Motor neuron (in vitro differentiated cells): ENCODE measurements around the gene CPA4. TPM values are rescaled to one million over a fixed set of nuclear protein-coding genes. Genes with fewer than 3 reads are reported as not detected.

Experiments
- ATAC-seq, 8 experiments: fragments of 200-7000 bp; cut with Tn5 transposase; replicated peaks in 6 of 8; 2 replicates each; pipeline ENCODE4 v1.8.0; 2021; ENCODE audit warnings: mild to moderate bottlenecking in 8 of 8, moderate library complexity in 8 of 8
- H3K27ac ChIP-seq, 2 donors: fragments of 250-450 bp; sonication (Bioruptor Pico); 2 replicates each; pipeline ENCODE4 v1.9.0; 2021; ENCODE audit warnings: antibody characterized with exemption in 2 of 2, mild to moderate bottlenecking in 2 of 2, moderate library complexity in 1 of 2
- H3K4me1 ChIP-seq, 2 donors: fragments of 250-450 bp; sonication (Bioruptor Pico); replicated peaks in 1 of 2; 2 replicates each; pipeline ENCODE4 v1.6.1; 2021; ENCODE audit warnings: antibody characterized with exemption in 2 of 2, mild to moderate bottlenecking in 2 of 2, moderate library complexity in 1 of 2
- H3K4me3 ChIP-seq, 5 donors: fragments of 250-450 bp; sonication (Bioruptor Pico); 2 replicates each; pipeline ENCODE4 v1.9.0; 2021; ENCODE audit warnings: antibody characterized with exemption in 5 of 5, mild to moderate bottlenecking in 5 of 5, moderate library complexity in 4 of 5
- WGBS, 10 experiments: fragments of 450-650 bp; shearing (Covaris generic); methylation state at CpG; one replicate each; pipeline ENCODE4 v1.0.0; 2022; 5-methylcytosine and 5-hydroxymethylcytosine counted together
- in situ Hi-C, 9 experiments: fragments of 400-800 bp; cut with MboI; loops; one replicate each; pipeline ENCODE4 v1.15.0; 2021; ENCODE audit warnings: low sequenced_read_pairs in 9 of 9, low pct_unique_long_range_greater_than_20kb in 2 of 9; ENCODE audit not compliant: unreplicated experiment in 9 of 9
- total RNA-seq, 8 experiments: library from RNA; unstranded; fragments of 300-600 nt; gene quantifications; 2 replicates each; pipeline versions ENCODE4 v1.2.3 to v1.2.4, GENCODE V29; 2022

The CPA4 gene
- total RNA-seq, 8 experiments from 2014 or later: 0.05 to 538 (median 5.4) TPM

DNA sequence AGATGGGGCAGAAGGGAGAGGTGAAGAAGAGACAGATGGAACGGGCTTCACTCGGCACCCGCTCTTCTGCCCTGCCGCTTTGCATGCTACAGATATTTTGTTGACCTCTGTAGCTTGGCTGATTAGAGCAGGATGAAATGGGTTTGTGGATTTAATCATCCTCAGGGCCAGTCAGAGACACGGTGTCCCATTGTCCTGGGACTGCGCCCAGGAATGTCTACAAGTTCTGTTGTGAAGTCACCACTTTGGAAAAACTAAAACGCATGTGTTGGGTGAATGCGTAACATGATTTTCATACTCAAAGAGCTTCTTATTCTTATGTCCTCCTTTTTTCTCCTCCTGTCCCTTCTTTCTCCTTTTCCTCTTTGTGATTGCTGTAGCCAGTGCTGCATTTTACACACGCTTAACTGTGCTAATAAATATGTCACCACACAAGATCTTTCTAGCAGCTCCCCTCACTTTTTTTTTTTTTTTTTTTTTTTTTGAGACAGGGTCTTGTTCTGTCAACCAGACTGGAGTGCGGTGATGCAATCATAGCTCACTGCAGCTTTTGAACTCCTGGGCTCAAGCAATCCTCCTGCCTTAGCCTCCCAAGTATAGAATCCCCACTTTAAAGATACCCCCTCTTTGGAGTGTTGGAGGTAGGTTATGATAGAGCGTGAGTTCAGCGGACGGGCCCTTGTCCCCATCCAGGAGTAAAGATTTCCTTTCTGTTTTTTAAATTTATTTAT lies 3.4 kb downstream of the CPA4 start:
- ATAC-seq: peak in 1 of 8 experiments; percentile 6
- Histone ChIP-seq H3K27ac (no peak overlapping the region), H3K4me1 (peaks cover 21 to 33% of the 10 kb centered on the region in 2 donors), H3K4me3 (no peak overlapping the region)
- in situ Hi-C loops: loop anchor here in 1 of 9 experiments (25.0 kb wide), 1 partner anchor 191 kb away; the partner anchor contains the start of gene MEST
- 37 to 100% (median 92%) methylated on average over 3 to 12 of the region's 13 CpGs for WGBS, 10 experiments

DNA sequence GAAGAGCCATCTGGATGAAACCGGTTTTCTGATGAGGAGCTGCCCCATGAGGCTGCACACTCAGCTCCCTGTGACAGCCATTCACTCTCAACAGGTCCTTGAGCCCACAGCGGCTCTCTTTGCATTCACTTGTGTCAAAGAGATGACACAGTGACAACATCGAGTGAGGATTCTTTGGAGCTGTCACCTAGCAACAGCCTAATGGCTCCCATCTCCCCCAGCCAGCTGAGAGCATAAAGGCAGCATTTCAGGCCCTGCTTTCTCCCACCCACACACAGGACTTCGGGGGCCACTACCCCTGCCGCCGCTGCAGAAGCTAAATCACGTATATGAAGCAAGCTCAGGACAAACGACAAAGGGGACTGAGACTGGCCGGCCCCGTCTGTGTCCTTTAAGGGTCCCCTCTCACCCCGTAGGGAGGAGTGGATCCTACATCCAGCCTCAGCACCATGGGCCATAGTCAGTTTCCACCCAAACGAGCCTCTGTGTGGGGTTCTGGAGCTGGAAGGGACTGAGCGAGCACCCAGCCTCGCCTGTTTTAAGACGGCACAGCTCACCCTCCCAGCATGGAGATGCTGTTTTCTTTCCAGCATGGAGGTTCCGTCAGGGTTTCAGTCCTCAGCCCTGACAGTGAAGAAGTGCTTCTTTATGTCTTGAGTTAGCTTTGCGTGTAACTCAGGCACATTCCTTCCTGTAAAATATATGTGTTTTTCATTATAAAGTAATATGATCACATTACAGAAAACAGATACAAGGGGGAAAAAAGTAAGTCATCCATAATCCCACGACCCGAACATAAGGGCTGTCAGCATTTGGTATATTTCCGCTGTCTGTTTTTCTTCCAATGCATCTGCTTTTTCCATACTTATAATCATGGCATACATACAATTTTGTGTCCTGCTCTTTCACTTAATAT lies 4.9 kb downstream of the CPA4 start:
- 27 to 100% (median 80%) methylated on average over 1 to 10 of the region's 20 CpGs for WGBS, 10 experiments
- Histone ChIP-seq H3K4me3 (no peak overlapping the region), H3K4me1 (peaks cover 21 to 33% of the 10 kb centered on the region in 2 donors), H3K27ac (peak overlapping the region; percentile 62 to 86)
- in situ Hi-C loops: loop anchor here in 1 of 9 experiments (25.0 kb wide), 1 partner anchor 189 kb away; the partner anchor contains the start of gene MEST
- ATAC-seq: peak in 5 of 8 experiments; percentile 91 to 96 (median 93)

DNA sequence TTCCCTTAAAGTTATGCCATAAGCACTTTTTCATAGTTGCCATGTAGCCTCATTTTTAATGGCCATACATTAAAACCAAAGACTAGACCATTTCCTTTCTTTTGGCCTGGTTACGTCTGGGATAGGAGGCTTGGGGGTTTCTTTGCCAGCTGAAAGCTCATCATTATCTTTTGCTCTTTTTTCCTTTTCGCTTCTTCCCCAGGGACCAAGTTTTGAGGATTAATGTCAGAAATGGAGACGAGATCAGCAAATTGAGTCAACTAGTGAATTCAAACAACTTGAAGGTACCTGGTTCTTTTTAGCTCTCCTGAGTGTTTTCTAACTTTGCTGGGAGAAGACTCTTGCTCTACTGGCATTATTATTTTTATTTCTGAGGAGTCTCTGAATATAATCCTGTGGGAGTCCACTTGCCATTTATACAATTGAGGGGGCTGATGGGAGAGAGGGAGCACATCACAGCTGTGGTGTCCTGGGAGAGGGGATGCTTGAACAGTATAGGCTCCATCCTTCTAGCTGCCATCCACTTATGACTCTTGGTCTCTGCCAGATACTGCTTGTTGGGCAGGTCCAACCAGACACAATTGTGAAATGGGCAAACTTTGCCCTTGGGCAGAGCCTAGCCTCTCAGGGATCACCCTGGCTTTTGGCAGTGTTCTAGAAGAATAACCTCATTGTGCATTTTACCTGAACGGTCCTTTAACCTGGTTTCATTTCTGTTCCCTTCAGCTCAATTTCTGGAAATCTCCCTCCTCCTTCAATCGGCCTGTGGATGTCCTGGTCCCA lies 5.8 kb downstream of the CPA4 start:
- WGBS, 10 experiments: 68 to 100% (median 95%) methylated on average over 1 to 5 of the region's 5 CpGs
- Histone ChIP-seq H3K27ac (peak overlapping the region in 1 of 2 donors; percentile 86), H3K4me1 (peaks cover 21 to 33% of the 10 kb centered on the region in 2 donors), H3K4me3 (no peak overlapping the region)
- ATAC-seq: no peak
- in situ Hi-C loops: loop anchor here in 1 of 9 experiments (25.0 kb wide), 1 partner anchor 189 kb away; the partner anchor contains the start of gene MEST

DNA sequence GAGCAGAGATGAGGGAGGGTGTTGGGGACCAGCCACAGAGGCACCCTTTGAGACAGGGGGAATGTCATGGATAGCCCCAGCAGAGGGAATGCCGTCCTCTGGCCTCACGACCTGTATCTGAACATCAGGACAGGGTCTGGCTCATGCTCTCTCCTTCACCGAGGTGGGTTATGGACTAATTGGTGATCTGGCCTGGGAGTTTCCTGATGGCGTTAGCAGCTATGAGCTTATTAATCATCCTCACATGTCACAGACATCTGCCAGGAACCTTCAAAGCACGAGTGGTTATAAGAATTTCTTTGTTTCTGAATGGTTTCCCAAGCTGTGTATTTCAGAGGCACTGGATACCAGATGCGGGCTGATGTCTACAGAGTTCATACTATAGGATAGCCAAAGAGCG lies 6.9 kb downstream of the CPA4 start:
- 38 to 87% (median 61%) methylated on average over 1 to 6 of the region's 7 CpGs; no CpG with 5 or more reads in 3 of the 10 experiments for WGBS, 10 experiments
- peak in 3 of 8 experiments; percentile 3 to 33 (median 20) for ATAC-seq
- Histone ChIP-seq H3K27ac (peak overlapping the region in 1 of 2 donors; percentile 8), H3K4me1 (peaks cover 23 to 35% of the 10 kb centered on the region in 2 donors), H3K4me3 (no peak overlapping the region)
- in situ Hi-C loops: loop anchor here in 1 of 9 experiments (25.0 kb wide), 1 partner anchor 187 kb away; the partner anchor contains the start of gene MEST

DNA sequence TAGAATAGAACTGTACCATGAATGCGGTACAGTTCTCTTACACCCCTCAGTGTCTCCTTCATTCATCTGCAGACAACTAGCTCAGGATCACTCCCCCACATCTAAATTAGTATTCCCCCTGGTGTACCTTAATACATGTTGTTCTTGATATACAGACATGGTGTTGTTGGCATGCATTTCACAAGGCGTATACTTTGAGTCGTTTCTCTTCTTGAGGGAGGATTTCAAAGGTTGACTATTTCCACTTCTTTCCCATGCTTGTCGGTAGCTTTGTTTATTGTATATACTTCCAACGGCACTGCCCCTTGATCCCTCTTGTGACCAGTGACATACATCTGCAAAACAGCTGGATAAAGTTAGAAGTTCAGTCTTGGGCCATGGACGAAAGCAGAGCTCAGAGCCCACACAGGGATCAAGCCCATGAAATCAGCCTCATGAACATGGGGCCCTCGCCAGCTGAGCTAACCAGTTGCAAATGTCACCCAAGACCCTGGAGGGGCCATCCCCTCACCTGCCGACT lies 8.6 kb downstream of the CPA4 start:
- WGBS, 10 experiments: 46 to 100% (median 96%) methylated on average over 1 to 8 of the region's 8 CpGs; no CpG with 5 or more reads in 3 of the 10 experiments
- H3K4me3 ChIP-seq: no peak overlapping the region
- in situ Hi-C loops: no loop called here
- no peak overlapping the region for H3K27ac ChIP-seq
- peaks cover 31% of the 10 kb centered on the region in 2 donors for H3K4me1 ChIP-seq
- no peak for ATAC-seq

DNA sequence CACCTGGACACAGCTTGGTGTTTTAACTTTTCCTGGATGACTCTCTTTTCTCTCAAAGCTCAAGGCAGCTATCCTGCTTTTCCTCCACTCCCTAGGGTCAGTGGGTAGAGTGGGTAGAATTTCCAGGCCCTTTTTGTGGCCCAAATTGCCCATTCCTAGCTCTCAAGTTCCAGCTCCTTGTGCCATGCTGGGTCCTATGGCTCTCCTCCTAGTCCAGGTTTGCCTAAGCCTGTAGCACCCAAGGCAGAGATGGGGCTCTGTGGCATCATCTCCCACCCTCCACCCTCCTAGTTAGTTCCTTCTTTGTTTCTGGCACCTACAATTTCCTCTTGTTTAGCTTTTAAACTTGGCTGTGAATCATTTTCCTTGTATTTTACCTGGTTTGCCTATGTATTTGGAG lies 9.7 kb downstream of the CPA4 start:
- in situ Hi-C loops: no loop called here
- H3K27ac ChIP-seq: no peak overlapping the region
- ATAC-seq: no peak
- peaks cover 20 to 23% of the 10 kb centered on the region in 2 donors for H3K4me1 ChIP-seq
- H3K4me3 ChIP-seq: no peak overlapping the region

DNA sequence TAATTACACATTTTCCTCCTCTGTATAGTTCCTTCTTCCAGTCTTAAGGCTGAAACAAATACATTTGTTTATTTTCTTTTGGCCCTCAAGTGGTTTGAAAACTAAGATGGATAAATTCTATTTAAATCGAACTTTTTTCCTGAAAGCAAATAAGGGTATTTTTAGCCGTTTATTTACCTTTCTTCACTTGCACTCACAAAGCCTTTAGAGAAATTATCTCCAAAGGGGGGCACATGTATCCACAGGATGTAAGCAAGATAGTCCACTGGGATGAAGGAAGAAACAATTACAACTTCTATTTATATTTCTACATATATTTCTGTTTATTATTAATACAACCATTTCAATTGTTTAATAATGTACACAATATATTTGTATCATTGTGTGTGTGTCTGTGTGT lies 10.2 kb downstream of the CPA4 start:
- no peak overlapping the region for H3K27ac ChIP-seq
- H3K4me1 ChIP-seq: peaks cover 15 to 18% of the 10 kb centered on the region in 2 donors
- in situ Hi-C loops: no loop called here
- no peak for ATAC-seq
- WGBS, 10 experiments: 29 to 97% (median 83%) methylated on average over 1 to 2 of the region's 2 CpGs
- H3K4me3 ChIP-seq: no peak overlapping the region

DNA sequence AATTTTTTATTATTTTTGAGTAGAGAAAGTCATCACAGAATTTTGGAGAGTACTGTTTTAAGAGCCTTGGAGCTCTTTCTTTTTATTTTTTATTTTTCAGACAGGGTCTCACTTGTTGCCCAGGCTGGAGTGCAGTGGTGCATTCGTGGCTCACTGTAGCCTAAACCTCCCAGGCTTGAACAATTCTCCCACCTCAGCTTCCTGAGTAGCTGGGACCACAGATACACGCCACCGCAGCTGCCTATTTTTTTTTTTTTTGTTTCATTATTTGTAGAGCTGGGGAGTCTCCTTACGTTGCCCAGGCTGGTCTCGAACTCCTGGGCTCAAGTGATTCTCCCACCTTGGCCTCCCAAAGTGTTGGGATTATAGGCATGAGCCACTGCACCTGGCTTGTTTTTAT lies 10.6 kb downstream of the CPA4 start:
- WGBS, 10 experiments: 70 to 97% (median 84%) methylated on average over 2 to 5 of the region's 5 CpGs; no CpG with 5 or more reads in 2 of the 10 experiments
- Histone ChIP-seq H3K27ac (no peak overlapping the region), H3K4me3 (no peak overlapping the region), H3K4me1 (peaks cover 14 to 15% of the 10 kb centered on the region in 2 donors)
- in situ Hi-C loops: no loop called here
- ATAC-seq: no peak

DNA sequence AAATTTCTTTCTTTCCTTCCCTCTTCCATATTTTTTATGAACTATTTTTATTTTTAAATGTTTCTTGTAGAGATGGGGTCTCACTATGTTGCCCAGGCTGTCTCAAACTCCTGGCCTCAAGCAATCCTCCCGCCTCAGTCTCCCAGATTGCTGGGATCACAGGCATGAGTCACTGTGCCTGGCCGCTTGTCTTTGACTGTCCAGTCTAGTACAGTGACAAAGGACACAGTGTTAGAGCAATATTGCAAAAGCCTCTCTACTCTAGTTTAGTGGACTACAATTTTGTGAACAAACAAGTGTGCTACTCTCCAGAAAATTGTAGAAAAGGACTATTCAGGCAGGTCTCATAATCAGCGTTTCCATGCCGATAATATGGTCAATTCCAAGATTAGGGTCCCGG lies 11.0 kb downstream of the CPA4 start:
- Histone ChIP-seq H3K4me1 (peaks cover 14 to 15% of the 10 kb centered on the region in 2 donors), H3K4me3 (no peak overlapping the region), H3K27ac (no peak overlapping the region)
- in situ Hi-C loops: no loop called here
- 83 to 100% (median 100%) methylated on average over 1 to 5 of the region's 5 CpGs; no CpG with 5 or more reads in 2 of the 10 experiments for WGBS, 10 experiments
- no peak for ATAC-seq

DNA sequence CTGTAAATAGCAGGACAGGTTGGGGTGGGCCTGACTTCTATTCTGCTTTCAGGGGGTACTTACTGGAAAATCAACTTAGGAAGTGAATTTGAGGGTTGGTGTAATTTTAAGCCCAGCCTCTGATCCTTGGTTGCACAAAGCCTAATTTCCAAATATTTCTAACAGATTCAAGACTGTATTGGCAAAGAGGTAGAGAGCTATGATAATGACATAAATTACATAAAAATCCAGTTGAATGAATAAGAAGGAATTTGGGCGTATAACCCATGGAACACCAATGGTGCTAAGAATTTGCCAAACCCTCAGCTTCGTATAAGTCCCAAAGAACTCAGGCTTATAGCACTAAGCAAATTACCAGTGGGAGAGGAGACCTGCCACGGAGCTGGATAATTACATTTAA lies 11.9 kb downstream of the CPA4 start:
- H3K27ac ChIP-seq: peak overlapping the region in 1 of 2 donors; percentile 70
- peak in 3 of 8 experiments; percentile 50 to 93 (median 61) for ATAC-seq
- H3K4me1 ChIP-seq: peaks cover 9 to 11% of the 10 kb centered on the region in 2 donors
- no peak overlapping the region for H3K4me3 ChIP-seq
- in situ Hi-C loops: no loop called here
- 19 to 100% (median 87%) methylated on average over 1 to 3 of the region's 3 CpGs; no CpG with 5 or more reads in 1 of the 10 experiments for WGBS, 10 experiments

DNA sequence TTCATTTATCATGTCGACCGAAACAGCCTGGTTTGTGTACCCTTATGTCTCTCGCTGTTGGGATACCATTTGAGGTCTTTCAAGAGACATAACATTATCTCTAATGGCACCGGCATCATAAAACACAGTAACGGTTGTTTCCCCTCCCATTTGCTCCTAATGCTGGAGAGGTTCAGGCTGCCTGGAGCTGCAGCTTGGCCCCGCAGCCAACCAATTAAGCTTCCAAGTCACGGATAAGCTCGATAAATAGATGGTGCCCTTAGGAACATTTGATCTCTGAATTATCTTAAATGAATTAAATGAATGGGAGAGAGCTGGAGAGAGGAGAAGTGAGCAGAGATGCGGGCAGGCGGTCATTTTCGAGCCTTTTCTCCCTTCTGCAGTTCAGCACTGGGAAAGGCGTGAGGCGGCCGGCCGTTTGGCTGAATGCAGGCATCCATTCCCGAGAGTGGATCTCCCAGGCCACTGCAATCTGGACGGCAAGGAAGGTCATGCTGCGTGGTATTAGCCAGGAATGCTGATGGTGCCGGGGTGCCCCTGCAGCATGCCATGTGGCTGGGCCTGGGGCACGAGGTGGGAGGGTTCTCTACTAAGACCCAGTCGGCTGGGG lies 12.6 kb downstream of the CPA4 start:
- H3K27ac ChIP-seq: peak overlapping the region; percentile 15 to 70
- no peak overlapping the region for H3K4me3 ChIP-seq
- in situ Hi-C loops: no loop called here
- ATAC-seq: peak in 3 of 8 experiments; percentile 73 to 88 (median 84)
- 68 to 100% (median 83%) methylated on average over 1 to 21 of the region's 21 CpGs; no CpG with 5 or more reads in 1 of the 10 experiments for WGBS, 10 experiments
- peaks cover 4 to 10% of the 10 kb centered on the region in 2 donors for H3K4me1 ChIP-seq

DNA sequence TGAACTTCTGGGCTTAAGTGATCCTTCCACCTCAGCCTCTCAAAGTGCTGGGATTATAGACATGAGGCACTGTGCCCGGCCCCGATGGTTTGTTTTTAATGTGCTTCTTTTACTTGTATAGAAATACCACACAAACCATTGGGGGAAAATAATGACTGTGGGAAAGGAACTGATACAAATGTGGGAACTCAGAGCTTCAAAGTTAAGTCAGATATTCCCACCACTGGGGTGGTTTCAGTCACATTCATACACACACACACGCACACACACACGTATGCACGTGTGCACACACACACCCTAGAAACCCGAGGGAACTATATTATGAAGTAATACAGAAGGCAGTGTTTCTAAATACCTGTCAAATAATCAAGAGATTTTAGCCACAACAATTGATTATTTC lies 17.0 kb downstream of the CPA4 start:
- WGBS, 10 experiments: 80 to 98% (median 92%) methylated on average over 2 to 6 of the region's 6 CpGs; no CpG with 5 or more reads in 5 of the 10 experiments
- H3K27ac ChIP-seq: no peak overlapping the region
- no peak for ATAC-seq
- no peak overlapping the region for H3K4me3 ChIP-seq
- H3K4me1 ChIP-seq: peaks cover 0 to 6% of the 10 kb centered on the region in 2 donors
- in situ Hi-C loops: no loop called here
